ENCODE results near the gene AFF3. TPM values are rescaled to one million over a fixed set of nuclear protein-coding genes. Genes with fewer than 3 reads are reported as not detected.
A peak's percentile ranks its signal among the peaks of the same experiment; 100 is the strongest.

Gene AFF3
- total and polyA plus RNA-seq, 8 donors, result 16.4 to 42.0 (median 21.4) TPM

DNA sequence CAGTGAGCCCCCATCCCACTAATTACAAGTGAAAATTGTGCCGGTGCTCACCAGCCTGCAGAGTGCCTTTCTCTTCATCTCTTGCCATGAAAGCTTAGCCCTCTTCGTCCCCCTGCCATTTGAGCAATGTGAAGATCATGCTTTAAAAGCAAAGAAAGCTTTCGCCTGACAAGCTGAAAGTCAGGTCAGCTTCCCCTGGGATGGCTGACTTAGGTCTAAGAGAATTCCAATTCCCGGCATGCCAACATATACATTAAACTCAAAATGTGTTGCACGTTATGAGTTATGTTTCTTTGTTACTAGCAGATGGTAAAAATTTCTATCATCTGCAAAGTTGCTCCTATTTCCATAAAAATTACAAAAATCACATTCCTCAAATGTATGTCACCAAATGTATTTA, 129.8 kb downstream of the AFF3 start:
- TF ChIP-seq, protein P1, sequence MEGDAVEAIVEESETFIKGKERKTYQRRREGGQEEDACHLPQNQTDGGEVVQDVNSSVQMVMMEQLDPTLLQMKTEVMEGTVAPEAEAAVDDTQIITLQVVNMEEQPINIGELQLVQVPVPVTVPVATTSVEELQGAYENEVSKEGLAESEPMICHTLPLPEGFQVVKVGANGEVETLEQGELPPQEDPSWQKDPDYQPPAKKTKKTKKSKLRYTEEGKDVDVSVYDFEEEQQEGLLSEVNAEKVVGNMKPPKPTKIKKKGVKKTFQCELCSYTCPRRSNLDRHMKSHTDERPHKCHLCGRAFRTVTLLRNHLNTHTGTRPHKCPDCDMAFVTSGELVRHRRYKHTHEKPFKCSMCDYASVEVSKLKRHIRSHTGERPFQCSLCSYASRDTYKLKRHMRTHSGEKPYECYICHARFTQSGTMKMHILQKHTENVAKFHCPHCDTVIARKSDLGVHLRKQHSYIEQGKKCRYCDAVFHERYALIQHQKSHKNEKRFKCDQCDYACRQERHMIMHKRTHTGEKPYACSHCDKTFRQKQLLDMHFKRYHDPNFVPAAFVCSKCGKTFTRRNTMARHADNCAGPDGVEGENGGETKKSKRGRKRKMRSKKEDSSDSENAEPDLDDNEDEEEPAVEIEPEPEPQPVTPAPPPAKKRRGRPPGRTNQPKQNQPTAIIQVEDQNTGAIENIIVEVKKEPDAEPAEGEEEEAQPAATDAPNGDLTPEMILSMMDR (IDR thresholded peaks at IDR 0.05), result no peak
- Histone ChIP-seq H3K4me3 (no peak overlapping the region), H3K27me3 (no peaks in the 10 kb centered on the region), H3K27ac (no peak overlapping the region), H3K9me3 (no peaks in the 10 kb centered on the region), H3K4me1 (peaks cover 0 to 15% of the 10 kb centered on the region in 2 donors), H3K36me3 (no peaks in the 10 kb centered on the region)
- ATAC-seq (no peak), DNase-seq (no peak)
- intact Hi-C loops (cut with DNase I), result no loop called here

DNA sequence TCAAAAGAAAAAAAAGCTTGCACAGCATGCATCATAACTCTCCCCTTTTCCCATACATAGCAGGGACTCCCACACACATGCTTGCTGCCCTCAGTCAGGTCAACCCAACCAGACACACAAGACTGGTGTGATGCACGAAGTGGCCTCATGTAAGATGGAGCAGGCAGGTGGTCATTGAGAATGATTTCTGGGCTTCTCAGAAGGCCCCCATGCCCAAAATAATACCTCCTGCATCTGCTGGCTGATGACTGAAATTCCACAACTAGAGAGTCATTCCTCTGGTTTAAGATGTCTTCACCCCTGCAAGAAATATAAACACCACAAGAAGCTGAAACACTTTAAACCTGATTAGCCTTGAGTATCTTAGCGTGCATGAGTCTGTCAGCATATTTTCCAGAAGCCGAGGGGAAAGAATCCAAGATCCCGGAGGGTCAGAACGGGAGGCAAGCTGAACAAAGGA, 131.1 kb downstream of the AFF3 start:
- peaks cover 0 to 15% of the 10 kb centered on the region in 2 donors for H3K4me1 ChIP-seq
- ATAC-seq, result peak; percentile 53
- intact Hi-C loops (cut with DNase I), result no loop called here
- H3K27ac ChIP-seq, result no peak overlapping the region
- H3K27me3 ChIP-seq, result no peaks in the 10 kb centered on the region
- H3K36me3 ChIP-seq, result peaks cover 0 to 10% of the 10 kb centered on the region in 2 donors
- TF ChIP-seq, protein P1 (IDR thresholded peaks at IDR 0.05), result no peak
- H3K9me3 ChIP-seq, result no peaks in the 10 kb centered on the region
- no peak overlapping the region for H3K4me3 ChIP-seq
- DNase-seq, result peak in 2 of 4 donors; percentile 20 to 25

DNA sequence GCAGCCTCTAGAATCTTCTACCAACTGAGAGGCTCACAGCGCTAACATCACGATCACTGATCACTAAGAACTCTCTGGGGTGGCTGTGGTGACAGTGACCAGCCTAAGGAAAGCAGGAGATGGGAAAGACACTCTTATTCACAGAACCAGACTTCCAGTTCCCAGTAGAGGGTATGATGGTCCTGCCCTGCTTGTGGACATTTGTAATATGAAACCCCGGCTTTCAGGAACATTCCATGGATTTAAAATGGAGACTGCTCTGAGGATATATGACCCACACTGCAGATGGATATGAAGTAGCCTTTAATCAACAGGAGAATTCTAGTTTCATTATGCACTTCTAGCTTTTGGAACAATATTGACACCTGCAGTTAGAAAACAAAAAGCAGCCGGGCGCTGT, 131.8 kb downstream of the AFF3 start:
- intact Hi-C loops (cut with DNase I), result no loop called here
- no peak overlapping the region for H3K4me3 ChIP-seq
- peaks cover 0 to 10% of the 10 kb centered on the region in 2 donors for H3K36me3 ChIP-seq
- DNase-seq (no peak), ATAC-seq (no peak)
- H3K4me1 ChIP-seq, result peaks cover 0 to 15% of the 10 kb centered on the region in 2 donors
- H3K9me3 ChIP-seq, result no peaks in the 10 kb centered on the region
- H3K27me3 ChIP-seq, result no peaks in the 10 kb centered on the region
- TF ChIP-seq, protein P1 (IDR thresholded peaks at IDR 0.05), result no peak
- no peak overlapping the region for H3K27ac ChIP-seq

DNA sequence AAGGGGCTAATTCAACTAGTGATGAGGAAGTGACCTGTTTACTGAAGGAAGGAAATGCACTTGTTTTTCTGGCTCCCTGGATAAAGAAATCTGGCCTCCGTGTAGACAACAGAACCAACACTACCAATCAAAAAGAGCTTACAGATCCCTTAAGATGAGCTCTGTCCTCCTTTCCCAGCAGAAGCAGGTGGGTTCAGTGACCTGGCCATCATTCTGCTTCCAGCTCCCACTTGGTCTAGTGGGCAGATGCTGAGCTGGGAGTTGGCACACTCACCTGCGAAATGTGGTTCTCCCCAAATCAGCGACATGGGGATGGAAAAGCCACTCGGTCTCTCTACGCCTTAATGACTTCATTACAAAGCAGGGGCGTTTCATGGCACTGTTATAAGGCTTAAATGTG, 132.6 kb downstream of the AFF3 start:
- TF ChIP-seq, protein P1 (IDR thresholded peaks at IDR 0.05), result no peak
- no peak overlapping the region for H3K4me3 ChIP-seq
- intact Hi-C loops (cut with DNase I), result no loop called here
- H3K36me3 ChIP-seq, result peaks cover 0 to 10% of the 10 kb centered on the region in 2 donors
- ATAC-seq (no peak), DNase-seq (no peak)
- H3K27ac ChIP-seq, result no peak overlapping the region
- no peaks in the 10 kb centered on the region for H3K27me3 ChIP-seq
- peaks cover 0 to 15% of the 10 kb centered on the region in 2 donors for H3K4me1 ChIP-seq
- no peaks in the 10 kb centered on the region for H3K9me3 ChIP-seq

DNA sequence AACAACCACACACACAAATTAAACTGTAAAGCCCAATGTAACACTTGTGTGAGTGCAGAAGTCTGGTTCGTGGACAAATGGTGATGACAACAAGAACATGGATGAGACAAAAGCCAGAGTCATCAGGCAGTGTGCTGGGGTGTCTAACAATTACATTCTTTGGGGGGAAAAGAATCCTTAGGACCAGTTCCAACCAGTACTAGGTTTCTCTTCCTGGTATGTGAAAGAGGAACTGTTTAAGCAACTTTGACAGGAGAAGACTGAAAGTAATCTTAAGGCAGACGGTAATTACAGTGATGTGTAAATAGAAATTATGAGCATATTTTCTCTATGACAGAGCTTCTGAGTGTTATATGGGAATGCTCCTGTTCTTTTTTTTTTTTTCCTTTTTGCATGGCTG, 133.4 kb downstream of the AFF3 start:
- DNase-seq (no peak), ATAC-seq (peak; percentile 35)
- Histone ChIP-seq H3K4me3 (no peak overlapping the region), H3K27me3 (no peaks in the 10 kb centered on the region), H3K4me1 (peaks cover 0 to 15% of the 10 kb centered on the region in 2 donors), H3K36me3 (peaks cover 0 to 10% of the 10 kb centered on the region in 2 donors), H3K27ac (no peak overlapping the region), H3K9me3 (no peaks in the 10 kb centered on the region)
- intact Hi-C loops (cut with DNase I), result no loop called here
- TF ChIP-seq, protein P1 (IDR thresholded peaks at IDR 0.05), result no peak

All from left lung (tissue), 10 donors.